ENCODE measurements around the gene NKX1-1.

- TF ChIP-seq CTCF (IDR thresholded peaks at IDR 0.05; ENCODE audit: borderline replicate concordance, extremely low read depth, low read length, poor library complexity, severe bottlenecking), result no peak
- no peak for TF ChIP-seq EZH2 (IDR thresholded peaks at IDR 0.05; ENCODE audit: borderline replicate concordance, low read depth, low read length, severe bottlenecking)
These were observed 23.2 kb downstream of the NKX1-1 start for GRCh38 chr4:1382776-1383727.
